HEK293 (cell line): Measurements from ENCODE around the gene RDX.

Source experiments
- KLF7 ChIP-seq: fragments of 450-650 bp; formaldehyde crosslinking; IDR thresholded peaks from 2 replicates; pipeline ENCODE4 v1.5.1; 2016; ENCODE audit warnings: missing biosample characterization, missing genetic modification characterization, borderline replicate concordance
- MYNN ChIP-seq: fragments of 450-650 bp; formaldehyde crosslinking; IDR thresholded peaks from 2 replicates; pipeline ENCODE4 v1.5.1; 2016; ENCODE audit warnings: missing biosample characterization, missing genetic modification characterization, borderline replicate concordance
- WT1 ChIP-seq: fragments of 450-650 bp; formaldehyde crosslinking; IDR thresholded peaks from 2 replicates; pipeline ENCODE4 v1.5.1; 2016; ENCODE audit warnings: missing biosample characterization, missing genetic modification characterization
- YY1 ChIP-seq: fragments of 450-650 bp; formaldehyde crosslinking; IDR thresholded peaks from 2 replicates; pipeline ENCODE4 v1.5.1; 2018; ENCODE audit warnings: missing biosample characterization, missing genetic modification characterization
- ZBTB48 ChIP-seq: fragments of 450-650 bp; formaldehyde crosslinking; IDR thresholded peaks from 2 replicates; pipeline ENCODE4 v1.5.1; 2016; ENCODE audit warnings: missing biosample characterization, missing genetic modification characterization
- ZBTB8A ChIP-seq: fragments of 450-650 bp; formaldehyde crosslinking; IDR thresholded peaks from 2 replicates; pipeline ENCODE4 v1.5.1; 2016; ENCODE audit warnings: missing biosample characterization, missing genetic modification characterization
- ZEB2 ChIP-seq: fragments of 450-650 bp; formaldehyde crosslinking; IDR thresholded peaks from 2 replicates; pipeline ENCODE4 v1.5.1; 2016; ENCODE audit warnings: missing biosample characterization, missing genetic modification characterization
- ZFP37 ChIP-seq: fragments of 450-650 bp; formaldehyde crosslinking; IDR thresholded peaks from 2 replicates; pipeline ENCODE4 v1.5.1; 2016; ENCODE audit warnings: missing biosample characterization, missing genetic modification characterization
- ZNF138 ChIP-seq: fragments of 450-650 bp; formaldehyde crosslinking; IDR thresholded peaks from 2 replicates; pipeline ENCODE4 v1.5.1; 2016; ENCODE audit warnings: missing biosample characterization, missing genetic modification characterization, borderline replicate concordance
- ZNF169 ChIP-seq: fragments of 450-650 bp; formaldehyde crosslinking; IDR thresholded peaks from 2 replicates; pipeline ENCODE4 v1.5.1; 2016; ENCODE audit warnings: missing biosample characterization, missing genetic modification characterization
- ZNF19 ChIP-seq: fragments of 450-650 bp; formaldehyde crosslinking; IDR thresholded peaks from 2 replicates; pipeline ENCODE4; 2016; ENCODE audit warnings: missing biosample characterization, missing genetic modification characterization, low read depth
- ZNF2 ChIP-seq: fragments of 450-650 bp; formaldehyde crosslinking; IDR thresholded peaks from 2 replicates; pipeline ENCODE4 v1.5.1; 2016; ENCODE audit warnings: missing biosample characterization, missing genetic modification characterization
- ZNF292 ChIP-seq: fragments of 450-650 bp; formaldehyde crosslinking; IDR thresholded peaks from 2 replicates; pipeline ENCODE4 v1.5.1; 2016; ENCODE audit warnings: low read depth, missing biosample characterization, missing genetic modification characterization, borderline replicate concordance
- ZNF426 ChIP-seq: fragments of 450-650 bp; formaldehyde crosslinking; IDR thresholded peaks from 2 replicates; pipeline ENCODE4 v1.5.1; 2017; ENCODE audit warnings: missing biosample characterization, missing genetic modification characterization, mild to moderate bottlenecking, inconsistent platforms, moderate library complexity
- ZNF473 ChIP-seq: fragments of 450-650 bp; formaldehyde crosslinking; IDR thresholded peaks from 2 replicates; pipeline ENCODE4 v1.5.1; 2017; ENCODE audit warnings: missing biosample characterization, missing genetic modification characterization
- ZNF510 ChIP-seq: fragments of 450-650 bp; formaldehyde crosslinking; IDR thresholded peaks from 2 replicates; pipeline ENCODE4 v1.5.1; 2018; ENCODE audit warnings: mild to moderate bottlenecking, missing genetic modification characterization, missing biosample characterization; ENCODE audit not compliant: insufficient replicate concordance
- ZNF549 ChIP-seq: fragments of 450-650 bp; IDR thresholded peaks from 2 replicates; pipeline ENCODE4 v1.5.1; 2018; ENCODE audit warnings: missing biosample characterization, missing genetic modification characterization, mild to moderate bottlenecking, inconsistent platforms, moderate library complexity
- ZNF560 ChIP-seq: fragments of 450-650 bp; formaldehyde crosslinking; IDR thresholded peaks from 2 replicates; pipeline ENCODE4 v1.5.1; 2017; ENCODE audit warnings: missing biosample characterization, missing genetic modification characterization, borderline replicate concordance
- ZNF76 ChIP-seq: fragments of 450-650 bp; formaldehyde crosslinking; IDR thresholded peaks from 2 replicates; pipeline ENCODE4; 2016; ENCODE audit warnings: low read depth, missing biosample characterization, missing genetic modification characterization, borderline replicate concordance
- ZNF776 ChIP-seq: fragments of 450-650 bp; formaldehyde crosslinking; IDR thresholded peaks from 2 replicates; pipeline ENCODE4 v1.5.0; 2017; ENCODE audit warnings: missing biosample characterization, missing genetic modification characterization, borderline replicate concordance
- ZNF777 ChIP-seq: fragments of 450-650 bp; formaldehyde crosslinking; IDR thresholded peaks from 2 replicates; pipeline ENCODE4 v1.5.1; 2017; ENCODE audit warnings: missing biosample characterization, missing genetic modification characterization, borderline replicate concordance
- ZNF792 ChIP-seq: fragments of 450-650 bp; formaldehyde crosslinking; IDR thresholded peaks from 2 replicates; pipeline ENCODE4 v1.5.1; 2016; ENCODE audit warnings: missing biosample characterization, missing genetic modification characterization
- TF ChIP-seq, protein P1 (sequence below): fragments of 450-650 bp; formaldehyde crosslinking; IDR thresholded peaks from 2 replicates; pipeline ENCODE4 v1.5.1; 2016; ENCODE audit warnings: missing biosample characterization, missing genetic modification characterization
- TF ChIP-seq, protein P2 (sequence below): fragments of 450-650 bp; formaldehyde crosslinking; IDR thresholded peaks from 2 replicates; pipeline ENCODE4 v1.5.1; 2016; ENCODE audit warnings: missing biosample characterization, missing genetic modification characterization, low read depth
- TF ChIP-seq, protein P3 (sequence below): fragments of 450-650 bp; formaldehyde crosslinking; IDR thresholded peaks from 2 replicates; pipeline ENCODE4 v1.5.1; 2016; ENCODE audit warnings: missing biosample characterization, missing genetic modification characterization, borderline replicate concordance
- TF ChIP-seq, protein P4 (sequence below): fragments of 450-650 bp; formaldehyde crosslinking; IDR thresholded peaks from 2 replicates; pipeline ENCODE4 v1.5.1; 2017; ENCODE audit warnings: missing biosample characterization, missing genetic modification characterization
- TF ChIP-seq, protein P5 (sequence below): fragments of 450-650 bp; formaldehyde crosslinking; IDR thresholded peaks from 2 replicates; pipeline ENCODE4 v1.5.1; 2016; ENCODE audit warnings: missing biosample characterization, missing genetic modification characterization

RDX gene

DNA sequence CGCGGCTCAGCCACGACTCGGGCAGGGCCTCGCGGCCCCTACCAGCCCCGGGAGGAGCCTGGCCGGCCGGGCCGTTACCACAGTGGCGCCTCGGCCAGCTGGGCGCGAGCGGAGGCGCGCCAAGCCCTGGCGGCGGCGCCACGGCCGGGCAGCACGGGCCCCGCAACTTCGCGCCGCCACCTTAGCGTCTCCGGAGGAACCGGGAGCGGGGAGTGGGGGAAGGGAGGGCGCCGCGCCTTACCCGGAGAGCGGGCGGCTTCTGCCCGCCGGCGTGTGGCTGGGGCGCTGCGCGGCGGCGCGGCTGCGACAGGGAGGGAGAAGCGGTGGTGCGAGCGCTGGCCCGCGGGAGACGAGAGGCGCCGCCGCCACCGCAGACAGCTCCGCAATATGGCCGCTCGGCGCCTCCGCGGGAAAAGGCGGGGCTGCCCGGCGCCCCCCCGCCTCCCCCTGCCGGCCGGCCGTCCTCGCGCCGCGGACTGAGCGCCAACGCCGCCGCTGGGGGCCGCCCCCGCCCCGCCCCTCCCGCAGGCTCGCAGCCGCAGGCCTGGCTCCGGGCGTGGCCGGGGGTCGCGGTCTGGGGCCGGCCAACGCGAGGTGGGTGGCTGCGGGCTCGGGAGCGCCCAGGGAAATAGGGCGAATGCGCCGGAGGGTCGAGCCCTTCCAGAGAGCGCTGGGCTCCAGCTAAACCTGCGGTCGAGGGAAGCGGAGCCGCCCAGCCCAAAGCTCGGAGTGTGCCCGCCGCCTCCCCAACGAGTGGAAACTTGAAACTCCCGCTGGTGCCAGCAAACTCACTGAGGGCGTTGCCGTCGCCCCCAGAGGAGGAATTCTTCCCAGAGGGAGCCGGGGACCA lies at the start of gene RDX (continued):
- TF ChIP-seq, protein P1, sequence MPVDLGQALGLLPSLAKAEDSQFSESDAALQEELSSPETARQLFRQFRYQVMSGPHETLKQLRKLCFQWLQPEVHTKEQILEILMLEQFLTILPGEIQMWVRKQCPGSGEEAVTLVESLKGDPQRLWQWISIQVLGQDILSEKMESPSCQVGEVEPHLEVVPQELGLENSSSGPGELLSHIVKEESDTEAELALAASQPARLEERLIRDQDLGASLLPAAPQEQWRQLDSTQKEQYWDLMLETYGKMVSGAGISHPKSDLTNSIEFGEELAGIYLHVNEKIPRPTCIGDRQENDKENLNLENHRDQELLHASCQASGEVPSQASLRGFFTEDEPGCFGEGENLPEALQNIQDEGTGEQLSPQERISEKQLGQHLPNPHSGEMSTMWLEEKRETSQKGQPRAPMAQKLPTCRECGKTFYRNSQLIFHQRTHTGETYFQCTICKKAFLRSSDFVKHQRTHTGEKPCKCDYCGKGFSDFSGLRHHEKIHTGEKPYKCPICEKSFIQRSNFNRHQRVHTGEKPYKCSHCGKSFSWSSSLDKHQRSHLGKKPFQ (tag by site-specific recombination) = no peak
- peak; percentile 68 for TF ChIP-seq WT1 (tag by site-specific recombination)
- TF ChIP-seq ZNF426 (tag by site-specific recombination) = no peak
- TF ChIP-seq ZNF777 (tag by site-specific recombination) = no peak
- no peak for TF ChIP-seq ZFP37
- no peak for TF ChIP-seq ZNF510 (tag by site-specific recombination)
- no peak for TF ChIP-seq ZNF776 (tag by site-specific recombination)
- TF ChIP-seq, protein P2, sequence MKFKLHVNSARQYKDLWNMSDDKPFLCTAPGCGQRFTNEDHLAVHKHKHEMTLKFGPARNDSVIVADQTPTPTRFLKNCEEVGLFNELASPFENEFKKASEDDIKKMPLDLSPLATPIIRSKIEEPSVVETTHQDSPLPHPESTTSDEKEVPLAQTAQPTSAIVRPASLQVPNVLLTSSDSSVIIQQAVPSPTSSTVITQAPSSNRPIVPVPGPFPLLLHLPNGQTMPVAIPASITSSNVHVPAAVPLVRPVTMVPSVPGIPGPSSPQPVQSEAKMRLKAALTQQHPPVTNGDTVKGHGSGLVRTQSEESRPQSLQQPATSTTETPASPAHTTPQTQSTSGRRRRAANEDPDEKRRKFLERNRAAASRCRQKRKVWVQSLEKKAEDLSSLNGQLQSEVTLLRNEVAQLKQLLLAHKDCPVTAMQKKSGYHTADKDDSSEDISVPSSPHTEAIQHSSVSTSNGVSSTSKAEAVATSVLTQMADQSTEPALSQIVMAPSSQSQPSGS (tag by site-specific recombination) = no peak
- peak; percentile 51; the same call in 1 of the 2 replicates for TF ChIP-seq ZNF2 (tag by site-specific recombination)
- no peak for TF ChIP-seq ZNF549
- no peak for TF ChIP-seq ZNF473 (tag by site-specific recombination)
- no peak for TF ChIP-seq ZNF792 (tag by site-specific recombination)
- TF ChIP-seq ZNF169 (tag by site-specific recombination) = no peak
- no peak for TF ChIP-seq ZNF19 (tag by site-specific recombination)
- peak; percentile 98 for TF ChIP-seq KLF7 (tag by site-specific recombination)
- no peak for TF ChIP-seq MYNN (tag by site-specific recombination)
- no peak for TF ChIP-seq ZNF560 (tag by site-specific recombination)
- TF ChIP-seq ZBTB8A (tag by site-specific recombination) = peak; percentile 96
- no peak for TF ChIP-seq ZNF138 (tag by site-specific recombination)
- TF ChIP-seq ZNF292 (tag by site-specific recombination) = no peak
- peak; percentile 62; the same call in 1 of the 2 replicates for TF ChIP-seq ZEB2 (tag by site-specific recombination)
- no peak for TF ChIP-seq YY1 (tag by site-specific recombination)
- TF ChIP-seq ZBTB48 (tag by site-specific recombination) = 0 out of 2 replicates have a peak, but pooled peaks have one; percentile 18
- TF ChIP-seq, protein P3, sequence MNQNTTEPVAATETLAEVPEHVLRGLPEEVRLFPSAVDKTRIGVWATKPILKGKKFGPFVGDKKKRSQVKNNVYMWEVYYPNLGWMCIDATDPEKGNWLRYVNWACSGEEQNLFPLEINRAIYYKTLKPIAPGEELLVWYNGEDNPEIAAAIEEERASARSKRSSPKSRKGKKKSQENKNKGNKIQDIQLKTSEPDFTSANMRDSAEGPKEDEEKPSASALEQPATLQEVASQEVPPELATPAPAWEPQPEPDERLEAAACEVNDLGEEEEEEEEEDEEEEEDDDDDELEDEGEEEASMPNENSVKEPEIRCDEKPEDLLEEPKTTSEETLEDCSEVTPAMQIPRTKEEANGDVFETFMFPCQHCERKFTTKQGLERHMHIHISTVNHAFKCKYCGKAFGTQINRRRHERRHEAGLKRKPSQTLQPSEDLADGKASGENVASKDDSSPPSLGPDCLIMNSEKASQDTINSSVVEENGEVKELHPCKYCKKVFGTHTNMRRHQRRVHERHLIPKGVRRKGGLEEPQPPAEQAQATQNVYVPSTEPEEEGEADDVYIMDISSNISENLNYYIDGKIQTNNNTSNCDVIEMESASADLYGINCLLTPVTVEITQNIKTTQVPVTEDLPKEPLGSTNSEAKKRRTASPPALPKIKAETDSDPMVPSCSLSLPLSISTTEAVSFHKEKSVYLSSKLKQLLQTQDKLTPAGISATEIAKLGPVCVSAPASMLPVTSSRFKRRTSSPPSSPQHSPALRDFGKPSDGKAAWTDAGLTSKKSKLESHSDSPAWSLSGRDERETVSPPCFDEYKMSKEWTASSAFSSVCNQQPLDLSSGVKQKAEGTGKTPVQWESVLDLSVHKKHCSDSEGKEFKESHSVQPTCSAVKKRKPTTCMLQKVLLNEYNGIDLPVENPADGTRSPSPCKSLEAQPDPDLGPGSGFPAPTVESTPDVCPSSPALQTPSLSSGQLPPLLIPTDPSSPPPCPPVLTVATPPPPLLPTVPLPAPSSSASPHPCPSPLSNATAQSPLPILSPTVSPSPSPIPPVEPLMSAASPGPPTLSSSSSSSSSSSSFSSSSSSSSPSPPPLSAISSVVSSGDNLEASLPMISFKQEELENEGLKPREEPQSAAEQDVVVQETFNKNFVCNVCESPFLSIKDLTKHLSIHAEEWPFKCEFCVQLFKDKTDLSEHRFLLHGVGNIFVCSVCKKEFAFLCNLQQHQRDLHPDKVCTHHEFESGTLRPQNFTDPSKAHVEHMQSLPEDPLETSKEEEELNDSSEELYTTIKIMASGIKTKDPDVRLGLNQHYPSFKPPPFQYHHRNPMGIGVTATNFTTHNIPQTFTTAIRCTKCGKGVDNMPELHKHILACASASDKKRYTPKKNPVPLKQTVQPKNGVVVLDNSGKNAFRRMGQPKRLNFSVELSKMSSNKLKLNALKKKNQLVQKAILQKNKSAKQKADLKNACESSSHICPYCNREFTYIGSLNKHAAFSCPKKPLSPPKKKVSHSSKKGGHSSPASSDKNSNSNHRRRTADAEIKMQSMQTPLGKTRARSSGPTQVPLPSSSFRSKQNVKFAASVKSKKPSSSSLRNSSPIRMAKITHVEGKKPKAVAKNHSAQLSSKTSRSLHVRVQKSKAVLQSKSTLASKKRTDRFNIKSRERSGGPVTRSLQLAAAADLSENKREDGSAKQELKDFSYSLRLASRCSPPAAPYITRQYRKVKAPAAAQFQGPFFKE (tag by site-specific recombination) = no peak
- TF ChIP-seq, protein P4, sequence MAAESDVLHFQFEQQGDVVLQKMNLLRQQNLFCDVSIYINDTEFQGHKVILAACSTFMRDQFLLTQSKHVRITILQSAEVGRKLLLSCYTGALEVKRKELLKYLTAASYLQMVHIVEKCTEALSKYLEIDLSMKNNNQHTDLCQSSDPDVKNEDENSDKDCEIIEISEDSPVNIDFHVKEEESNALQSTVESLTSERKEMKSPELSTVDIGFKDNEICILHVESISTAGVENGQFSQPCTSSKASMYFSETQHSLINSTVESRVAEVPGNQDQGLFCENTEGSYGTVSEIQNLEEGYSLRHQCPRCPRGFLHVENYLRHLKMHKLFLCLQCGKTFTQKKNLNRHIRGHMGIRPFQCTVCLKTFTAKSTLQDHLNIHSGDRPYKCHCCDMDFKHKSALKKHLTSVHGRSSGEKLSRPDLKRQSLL (tag by site-specific recombination) = peak; percentile 63
- TF ChIP-seq ZNF76 (tag by site-specific recombination) = peak; percentile 42; the same call in 1 of the 2 replicates
- TF ChIP-seq, protein P5, sequence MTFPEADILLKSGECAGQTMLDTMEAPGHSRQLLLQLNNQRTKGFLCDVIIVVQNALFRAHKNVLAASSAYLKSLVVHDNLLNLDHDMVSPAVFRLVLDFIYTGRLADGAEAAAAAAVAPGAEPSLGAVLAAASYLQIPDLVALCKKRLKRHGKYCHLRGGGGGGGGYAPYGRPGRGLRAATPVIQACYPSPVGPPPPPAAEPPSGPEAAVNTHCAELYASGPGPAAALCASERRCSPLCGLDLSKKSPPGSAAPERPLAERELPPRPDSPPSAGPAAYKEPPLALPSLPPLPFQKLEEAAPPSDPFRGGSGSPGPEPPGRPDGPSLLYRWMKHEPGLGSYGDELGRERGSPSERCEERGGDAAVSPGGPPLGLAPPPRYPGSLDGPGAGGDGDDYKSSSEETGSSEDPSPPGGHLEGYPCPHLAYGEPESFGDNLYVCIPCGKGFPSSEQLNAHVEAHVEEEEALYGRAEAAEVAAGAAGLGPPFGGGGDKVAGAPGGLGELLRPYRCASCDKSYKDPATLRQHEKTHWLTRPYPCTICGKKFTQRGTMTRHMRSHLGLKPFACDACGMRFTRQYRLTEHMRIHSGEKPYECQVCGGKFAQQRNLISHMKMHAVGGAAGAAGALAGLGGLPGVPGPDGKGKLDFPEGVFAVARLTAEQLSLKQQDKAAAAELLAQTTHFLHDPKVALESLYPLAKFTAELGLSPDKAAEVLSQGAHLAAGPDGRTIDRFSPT = peak; percentile 70; the same call in 1 of the 2 replicates
